ENCODE data around the gene GABRR1. TPM values are rescaled to one million over a fixed set of nuclear protein-coding genes. Genes with fewer than 3 reads are reported as not detected.

The GABRR1 gene
- total RNA-seq, 2 experiments from 2014 or later, result not detected

DNA sequence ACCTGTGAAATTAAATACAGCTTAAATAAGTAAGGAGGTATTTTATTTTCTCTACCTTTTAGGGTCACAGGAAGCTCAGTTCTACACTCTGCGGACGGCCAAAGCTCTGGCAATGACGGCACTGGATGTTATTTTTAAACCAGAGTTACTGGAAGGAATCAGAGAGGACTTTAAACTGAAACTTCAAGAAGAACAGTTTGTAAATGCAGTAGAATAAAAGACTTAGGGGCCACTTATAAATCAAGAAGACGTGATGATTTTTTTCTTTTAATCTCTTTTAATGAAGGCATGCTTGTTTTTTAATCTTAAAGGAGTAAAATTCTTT, 55.1 kb downstream of the GABRR1 start:
- intact Hi-C loops (cut with micrococcal nuclease; ENCODE audit: unreplicated experiment), result no loop called here
- peaks cover 75% of the 10 kb centered on the region for H3K36me3 ChIP-seq (ENCODE audit: insufficient read depth, low read length)
- H3K4me1 ChIP-seq (ENCODE audit: insufficient read depth, low read length, poor library complexity, severe bottlenecking), result no peaks in the 10 kb centered on the region
- TF ChIP-seq, protein P1, sequence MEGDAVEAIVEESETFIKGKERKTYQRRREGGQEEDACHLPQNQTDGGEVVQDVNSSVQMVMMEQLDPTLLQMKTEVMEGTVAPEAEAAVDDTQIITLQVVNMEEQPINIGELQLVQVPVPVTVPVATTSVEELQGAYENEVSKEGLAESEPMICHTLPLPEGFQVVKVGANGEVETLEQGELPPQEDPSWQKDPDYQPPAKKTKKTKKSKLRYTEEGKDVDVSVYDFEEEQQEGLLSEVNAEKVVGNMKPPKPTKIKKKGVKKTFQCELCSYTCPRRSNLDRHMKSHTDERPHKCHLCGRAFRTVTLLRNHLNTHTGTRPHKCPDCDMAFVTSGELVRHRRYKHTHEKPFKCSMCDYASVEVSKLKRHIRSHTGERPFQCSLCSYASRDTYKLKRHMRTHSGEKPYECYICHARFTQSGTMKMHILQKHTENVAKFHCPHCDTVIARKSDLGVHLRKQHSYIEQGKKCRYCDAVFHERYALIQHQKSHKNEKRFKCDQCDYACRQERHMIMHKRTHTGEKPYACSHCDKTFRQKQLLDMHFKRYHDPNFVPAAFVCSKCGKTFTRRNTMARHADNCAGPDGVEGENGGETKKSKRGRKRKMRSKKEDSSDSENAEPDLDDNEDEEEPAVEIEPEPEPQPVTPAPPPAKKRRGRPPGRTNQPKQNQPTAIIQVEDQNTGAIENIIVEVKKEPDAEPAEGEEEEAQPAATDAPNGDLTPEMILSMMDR (conservative IDR thresholded peaks at IDR 0.05; ENCODE audit: low read length), result no peak
- ChIA-PET POLR2A (interaction anchor here (0.5 to 1.2 kb wide), 3 partner anchors 9 to 72 kb away, joined by 3 to 5 read pairs (median 5); partner anchors contain the start of gene PM20D2), CTCF (ENCODE audit: unreplicated experiment) (interaction anchor here (0.6 to 1.2 kb wide), 3 partner anchors 17 to 558 kb away, joined by 3 read pairs; no protein-coding TSS in a partner anchor)
- H3K9me2 ChIP-seq (ENCODE audit: insufficient read depth, low read length), result no peaks in the 10 kb centered on the region
- no TSS peak for BruUV-seq (replicated peaks)
- no peaks in the 10 kb centered on the region for H3K9me3 ChIP-seq (ENCODE audit: low read length)
- no peak overlapping the region for H3K27ac ChIP-seq (ENCODE audit: low read depth, low read length, poor library complexity, severe bottlenecking)
- DNase-seq (ENCODE audit: low spot score), result no peak
- H2AFZ ChIP-seq (ENCODE audit: low read length), result no peak overlapping the region
- 0 out of 2 replicates have a peak, but pooled peaks cover 3% of the 10 kb centered on the region for H4K20me1 ChIP-seq (ENCODE audit: insufficient read depth, low read length)
- no peaks in the 10 kb centered on the region for H3K79me2 ChIP-seq (ENCODE audit: insufficient read depth, low read depth, low read length)
- H3K4me3 ChIP-seq (ENCODE audit: low read depth, low read length, poor library complexity, severe bottlenecking), result no peak overlapping the region
- no peak overlapping the region for H3K4me2 ChIP-seq (ENCODE audit: low read length)

DNA sequence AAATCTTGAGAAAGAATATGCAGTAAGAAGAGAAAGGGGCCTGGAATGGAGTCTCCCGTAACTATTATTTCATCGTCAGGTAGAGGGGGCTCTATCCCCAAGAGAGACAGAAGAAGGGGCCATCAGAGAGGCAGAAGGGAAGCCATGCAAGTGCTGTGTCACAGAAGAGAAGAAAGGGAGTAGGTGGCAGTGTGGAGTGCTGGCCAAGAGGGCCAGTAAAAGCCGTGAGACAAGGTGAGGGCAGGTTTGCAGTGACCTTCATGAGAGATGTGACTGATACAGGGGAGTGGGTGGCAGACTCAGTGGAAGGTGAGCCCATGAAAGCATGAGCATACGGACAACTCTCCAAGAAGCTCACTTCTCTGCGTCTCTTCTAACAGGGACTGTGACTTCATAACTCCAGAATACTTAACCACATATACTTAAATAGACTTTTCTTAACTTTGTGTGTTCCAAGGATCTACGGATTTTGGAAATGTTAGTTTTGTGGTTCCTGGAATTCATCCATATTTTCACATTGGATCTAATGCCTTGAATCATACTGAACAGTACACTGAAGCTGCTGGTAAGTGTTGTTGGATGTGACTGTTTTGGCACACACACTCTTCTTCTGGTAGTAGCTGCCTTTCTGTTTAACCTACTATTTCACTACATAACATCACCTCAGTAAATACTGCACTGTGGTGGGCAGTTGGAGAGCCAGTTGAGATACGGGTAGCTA, 55.7 kb downstream of the GABRR1 start:
- intact Hi-C loops (cut with micrococcal nuclease; ENCODE audit: unreplicated experiment), result no loop called here
- Histone ChIP-seq H3K9me2 (ENCODE audit: insufficient read depth, low read length) (no peaks in the 10 kb centered on the region), H4K20me1 (ENCODE audit: insufficient read depth, low read length) (0 out of 2 replicates have a peak, but pooled peaks cover 3% of the 10 kb centered on the region), H3K36me3 (ENCODE audit: insufficient read depth, low read length) (peaks cover 77% of the 10 kb centered on the region), H3K4me1 (ENCODE audit: insufficient read depth, low read length, poor library complexity, severe bottlenecking) (no peaks in the 10 kb centered on the region), H3K79me2 (ENCODE audit: insufficient read depth, low read depth, low read length) (no peaks in the 10 kb centered on the region), H3K4me2 (ENCODE audit: low read length) (no peak overlapping the region), H2AFZ (ENCODE audit: low read length) (no peak overlapping the region), H3K9me3 (ENCODE audit: low read length) (no peaks in the 10 kb centered on the region), H3K4me3 (ENCODE audit: low read depth, low read length, poor library complexity, severe bottlenecking) (no peak overlapping the region), H3K27ac (ENCODE audit: low read depth, low read length, poor library complexity, severe bottlenecking) (no peak overlapping the region)
- TF ChIP-seq, protein P1 (conservative IDR thresholded peaks at IDR 0.05; ENCODE audit: low read length), result peak; percentile 39
- TF ChIP-seq EZH2phosphoT487 (IDR thresholded peaks at IDR 0.05; ENCODE audit: borderline replicate concordance, low read depth, low read length), result no peak
- CTCF ChIA-PET (ENCODE audit: unreplicated experiment), result interaction anchor here (0.6 to 1.2 kb wide), 3 partner anchors 16 to 558 kb away, joined by 3 read pairs; no protein-coding TSS in a partner anchor
- DNase-seq (ENCODE audit: low spot score), result no peak
- POLR2A ChIA-PET, result interaction anchor here (0.5 to 1.2 kb wide), 3 partner anchors 9 to 72 kb away, joined by 3 to 5 read pairs (median 5); partner anchors contain the start of gene PM20D2
- BruUV-seq (replicated peaks), result no TSS peak

Data from OCI-LY7 (cell line).